Fibroblast of lung (primary cell): ENCODE results near the gene ZNRD2. TPM values are rescaled to one million over a fixed set of nuclear protein-coding genes. Genes with fewer than 3 reads are reported as not detected.
A peak's percentile ranks its signal among the peaks of the same experiment; 100 is the strongest.

Experiments
- DNase-seq, 2 donors: peaks; one replicate each; pipeline versions ENCODE4 v3.0.0 to v3.0.0-alpha.2; 2010; ENCODE audit warnings: low read depth in 2 of 2
- H2AFZ ChIP-seq: 2 replicates; pipeline ENCODE4 v1.5.1; 2012; ENCODE audit warnings: low read length, control low read depth, inconsistent platforms
- H3K27ac ChIP-seq: 2 replicates; pipeline ENCODE4 v1.5.1; 2011; ENCODE audit warnings: low read length, control low read depth; ENCODE audit not compliant: insufficient read depth
- H3K27me3 ChIP-seq: 2 replicates; pipeline ENCODE4 v1.5.1; 2011; ENCODE audit warnings: mild to moderate bottlenecking, low read length; ENCODE audit not compliant: control insufficient read depth, insufficient read depth
- H3K36me3 ChIP-seq: 2 replicates; pipeline ENCODE4 v1.5.1; 2011; ENCODE audit warnings: low read length; ENCODE audit not compliant: control insufficient read depth, insufficient read depth
- H3K4me1 ChIP-seq: 2 replicates; pipeline ENCODE4 v1.5.1; 2011; ENCODE audit warnings: low read length; ENCODE audit not compliant: control insufficient read depth, insufficient read depth; ENCODE audit errors: extremely low read depth
- H3K4me2 ChIP-seq: 2 replicates; pipeline ENCODE4 v1.5.1; 2011; ENCODE audit warnings: low read length, control low read depth; ENCODE audit not compliant: insufficient read depth; ENCODE audit errors: extremely low read depth
- H3K4me3 ChIP-seq, 4 experiments: fragments of 200-600 bp in 1 of 4; sonication (generic) in 1 of 4; replicated peaks in 1 of 4; 2 replicates each; pipeline ENCODE4 v1.5.1; 2011 to 2016; ENCODE audit warnings: low read length in 4 of 4, low read depth in 3 of 4, mild to moderate bottlenecking in 3 of 4, control low read depth in 2 of 4, inconsistent platforms in 1 of 4, mixed read lengths in 1 of 4; ENCODE audit not compliant: insufficient read depth in 1 of 4; ENCODE audit errors: control extremely low read depth in 1 of 4
- H3K79me2 ChIP-seq: 2 replicates; pipeline ENCODE4 v1.5.1; 2012; ENCODE audit warnings: mild to moderate bottlenecking, low read length, inconsistent platforms; ENCODE audit not compliant: control insufficient read depth, insufficient read depth
- H3K9ac ChIP-seq: 2 replicates; pipeline ENCODE4 v1.5.1; 2011; ENCODE audit warnings: mild to moderate bottlenecking, low read length, control low read depth; ENCODE audit not compliant: insufficient read depth
- H3K9me3 ChIP-seq: 2 replicates; pipeline ENCODE4 v1.5.1; 2012; ENCODE audit warnings: low read depth, low read length; ENCODE audit not compliant: control insufficient read depth, insufficient read depth
- H4K20me1 ChIP-seq: 2 replicates; pipeline ENCODE4 v1.5.1; 2011; ENCODE audit warnings: low read length; ENCODE audit not compliant: control insufficient read depth, insufficient read depth; ENCODE audit errors: extremely low read depth
- CTCF ChIP-seq, 2 donors: IDR thresholded peaks in 1 of 2; conservative IDR thresholded peaks in 1 of 2; 1 replicate in 1 of 2; 2 replicates in 1 of 2; pipeline ENCODE4 v1.5.1; 2011 to 2012; ENCODE audit warnings: low read length in 2 of 2, control low read depth in 1 of 2, inconsistent platforms in 1 of 2, low read depth in 1 of 2, mild to moderate bottlenecking in 1 of 2
- EZH2 ChIP-seq: IDR thresholded peaks from 2 replicates; pipeline ENCODE4 v1.5.1; 2012; ENCODE audit warnings: low read length, control low read depth, mild to moderate bottlenecking; ENCODE audit errors: missing control alignments
- polyA plus RNA-seq, 2 donors: library from polyadenylated mRNA; depleted of rRNA in 1 of 2; stranded (reverse) in 1 of 2; unstranded in 1 of 2; fragments of >200 nt; gene quantifications; 2 replicates each; pipeline ENCODE4 v1.2.1, GENCODE V29; 2011 to 2012; ENCODE audit warnings: missing spikeins in 1 of 2
- total RNA-seq: library from RNA; depleted of rRNA; stranded (reverse); fragments of >200 nt; gene quantifications from 2 replicates; pipeline ENCODE4 v1.2.1, GENCODE V29; 2014

The ZNRD2 gene
- total and polyA plus RNA-seq, 2 donors (not counting 1 experiment from before 2014, with no cell fraction given) = 20.8 to 25.8 TPM

- H3K4me3 ChIP-seq = peak overlapping the region in 2 of 4 experiments; percentile 23 to 90
- no peaks in the 10 kb centered on the region for H3K9me3 ChIP-seq
- no peak overlapping the region for H3K27ac ChIP-seq
- H2AFZ ChIP-seq = no peak overlapping the region
- peak overlapping the region; percentile 59 for H3K4me2 ChIP-seq
- H3K4me1 ChIP-seq = peaks cover 34% of the 10 kb centered on the region
- H3K36me3 ChIP-seq = peaks cover 13% of the 10 kb centered on the region
- no peaks in the 10 kb centered on the region for H4K20me1 ChIP-seq
- DNase-seq = no peak
- peaks cover 40% of the 10 kb centered on the region for H3K79me2 ChIP-seq
- no peak for TF ChIP-seq EZH2
- H3K9ac ChIP-seq = no peak overlapping the region
- H3K27me3 ChIP-seq = no peaks in the 10 kb centered on the region
Measured at GRCh38 chr11:65611028-65611757, 40.9 kb downstream of the ZNRD2 start.

- Histone ChIP-seq H3K9me3 (no peaks in the 10 kb centered on the region), H3K27ac (peak overlapping the region; percentile 26), H4K20me1 (no peaks in the 10 kb centered on the region), H3K79me2 (peaks cover 47% of the 10 kb centered on the region), H3K36me3 (peaks cover 14% of the 10 kb centered on the region), H3K27me3 (no peaks in the 10 kb centered on the region), H3K4me2 (peak overlapping the region; percentile 85), H2AFZ (no peak overlapping the region), H3K4me3 (peak overlapping the region; percentile 12 to 90 (median 28)), H3K9ac (no peak overlapping the region), H3K4me1 (peaks cover 38% of the 10 kb centered on the region)
- DNase-seq = peak in 1 of 2 donors; percentile 27
- TF ChIP-seq EZH2 = no peak
- TF ChIP-seq CTCF (conservative IDR thresholded peaks at IDR 0.05 in 1 of 2, IDR thresholded peaks at IDR 0.05 in 1 of 2; ENCODE audit: low read depth in 1 of 2, low read length in 2 of 2) = no peak
Measured at GRCh38 chr11:65611758-65612603, 41.7 kb downstream of the ZNRD2 start.

GRCh38 chr11:65612691-65613090 lies 42.4 kb downstream of the ZNRD2 start:
- Histone ChIP-seq H3K9me3 (no peaks in the 10 kb centered on the region), H3K4me2 (peak overlapping the region; percentile 85), H2AFZ (no peak overlapping the region), H3K36me3 (peaks cover 18% of the 10 kb centered on the region), H3K79me2 (peaks cover 55% of the 10 kb centered on the region), H4K20me1 (no peaks in the 10 kb centered on the region), H3K27me3 (no peaks in the 10 kb centered on the region), H3K27ac (no peak overlapping the region), H3K4me1 (peaks cover 38% of the 10 kb centered on the region), H3K4me3 (peak overlapping the region; percentile 12 to 90 (median 28)), H3K9ac (no peak overlapping the region)
- no peak for DNase-seq
- TF ChIP-seq CTCF (conservative IDR thresholded peaks at IDR 0.05 in 1 of 2, IDR thresholded peaks at IDR 0.05 in 1 of 2; ENCODE audit: low read depth in 1 of 2, low read length in 2 of 2) (no peak), EZH2 (no peak)
